ENCODE measurements around the gene FBLN5. TPM values are rescaled to one million over a fixed set of nuclear protein-coding genes. Genes with fewer than 3 reads are reported as not detected.
A peak's percentile ranks its signal among the peaks of the same experiment; 100 is the strongest.

FBLN5 gene
- total RNA-seq, 1 donor from 2014 or later, result 41.5 TPM

GRCh38 chr14:91839749-91840148 is 107.7 kb downstream of the FBLN5 start:
- no peak overlapping the region for H3K4me3 Mint-ChIP-seq
- no peaks in the 10 kb centered on the region for H3K36me3 Mint-ChIP-seq
- peaks cover 2% of the 10 kb centered on the region for H3K4me1 Mint-ChIP-seq
- DNase-seq (ENCODE audit: low spot score in 2 of 2, unreplicated experiment in 2 of 2), result no peak
- peaks cover 58% of the 10 kb centered on the region for H3K27me3 Mint-ChIP-seq (ENCODE audit: low read depth)
- no peak overlapping the region for H3K27ac Mint-ChIP-seq
- no peaks in the 10 kb centered on the region for H3K9me3 Mint-ChIP-seq
- TF ChIP-seq, protein P1, sequence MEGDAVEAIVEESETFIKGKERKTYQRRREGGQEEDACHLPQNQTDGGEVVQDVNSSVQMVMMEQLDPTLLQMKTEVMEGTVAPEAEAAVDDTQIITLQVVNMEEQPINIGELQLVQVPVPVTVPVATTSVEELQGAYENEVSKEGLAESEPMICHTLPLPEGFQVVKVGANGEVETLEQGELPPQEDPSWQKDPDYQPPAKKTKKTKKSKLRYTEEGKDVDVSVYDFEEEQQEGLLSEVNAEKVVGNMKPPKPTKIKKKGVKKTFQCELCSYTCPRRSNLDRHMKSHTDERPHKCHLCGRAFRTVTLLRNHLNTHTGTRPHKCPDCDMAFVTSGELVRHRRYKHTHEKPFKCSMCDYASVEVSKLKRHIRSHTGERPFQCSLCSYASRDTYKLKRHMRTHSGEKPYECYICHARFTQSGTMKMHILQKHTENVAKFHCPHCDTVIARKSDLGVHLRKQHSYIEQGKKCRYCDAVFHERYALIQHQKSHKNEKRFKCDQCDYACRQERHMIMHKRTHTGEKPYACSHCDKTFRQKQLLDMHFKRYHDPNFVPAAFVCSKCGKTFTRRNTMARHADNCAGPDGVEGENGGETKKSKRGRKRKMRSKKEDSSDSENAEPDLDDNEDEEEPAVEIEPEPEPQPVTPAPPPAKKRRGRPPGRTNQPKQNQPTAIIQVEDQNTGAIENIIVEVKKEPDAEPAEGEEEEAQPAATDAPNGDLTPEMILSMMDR (IDR thresholded peaks at IDR 0.05; ENCODE audit: unreplicated experiment), result no peak

GRCh38 chr14:91837076-91837475 is 110.4 kb downstream of the FBLN5 start:
- Mint-ChIP-seq H3K4me3 (peak overlapping the region; percentile 86), H3K27me3 (ENCODE audit: low read depth) (peaks cover 76% of the 10 kb centered on the region), H3K4me1 (peaks cover 2% of the 10 kb centered on the region), H3K36me3 (no peaks in the 10 kb centered on the region), H3K9me3 (no peaks in the 10 kb centered on the region), H3K27ac (peak overlapping the region; percentile 41)
- TF ChIP-seq, protein P1 (IDR thresholded peaks at IDR 0.05; ENCODE audit: unreplicated experiment), result no peak
- no peak for DNase-seq (ENCODE audit: low spot score in 2 of 2, unreplicated experiment in 2 of 2)

GRCh38 chr14:91835920-91836843 is 111.3 kb downstream of the FBLN5 start:
- no peaks in the 10 kb centered on the region for H3K36me3 Mint-ChIP-seq
- H3K4me3 Mint-ChIP-seq, result peak overlapping the region; percentile 86
- TF ChIP-seq, protein P1 (IDR thresholded peaks at IDR 0.05; ENCODE audit: unreplicated experiment), result no peak
- peaks cover 2% of the 10 kb centered on the region for H3K4me1 Mint-ChIP-seq
- DNase-seq (ENCODE audit: low spot score in 2 of 2, unreplicated experiment in 2 of 2), result peak; percentile 81 to 82
- H3K27ac Mint-ChIP-seq, result peak overlapping the region; percentile 59
- H3K9me3 Mint-ChIP-seq, result no peaks in the 10 kb centered on the region
- peaks cover 74% of the 10 kb centered on the region for H3K27me3 Mint-ChIP-seq (ENCODE audit: low read depth)

GRCh38 chr14:91835197-91835919 is 112.1 kb downstream of the FBLN5 start:
- DNase-seq (ENCODE audit: low spot score in 2 of 2, unreplicated experiment in 2 of 2), result no peak
- H3K4me3 Mint-ChIP-seq, result peak overlapping the region; percentile 86
- H3K27me3 Mint-ChIP-seq (ENCODE audit: low read depth), result peaks cover 71% of the 10 kb centered on the region
- H3K9me3 Mint-ChIP-seq, result no peaks in the 10 kb centered on the region
- H3K27ac Mint-ChIP-seq, result no peak overlapping the region
- H3K4me1 Mint-ChIP-seq, result peaks cover 7% of the 10 kb centered on the region
- TF ChIP-seq, protein P1 (IDR thresholded peaks at IDR 0.05; ENCODE audit: unreplicated experiment), result no peak
- H3K36me3 Mint-ChIP-seq, result no peaks in the 10 kb centered on the region

DNA sequence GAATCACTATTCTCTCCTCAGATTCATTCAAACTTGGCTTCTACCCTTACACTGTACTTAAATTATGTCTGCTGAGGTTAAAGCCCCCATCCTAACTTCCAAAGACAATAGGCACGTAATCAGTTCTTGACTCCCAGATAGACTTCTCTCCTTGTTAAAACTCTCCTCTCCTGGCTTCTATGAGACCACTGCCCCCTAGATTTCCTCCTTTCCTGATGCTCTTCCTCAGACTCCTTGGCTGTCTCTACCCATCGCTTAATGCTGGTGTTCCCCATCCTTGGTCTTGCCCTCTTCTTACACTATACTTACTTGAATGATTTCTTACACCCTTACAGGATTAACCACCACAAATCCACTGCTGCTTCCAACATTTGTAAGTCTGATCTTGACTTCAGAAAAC is 112.9 kb downstream of the FBLN5 start:
- Mint-ChIP-seq H3K4me1 (peaks cover 15% of the 10 kb centered on the region), H3K4me3 (no peak overlapping the region), H3K9me3 (no peaks in the 10 kb centered on the region), H3K36me3 (no peaks in the 10 kb centered on the region), H3K27ac (no peak overlapping the region), H3K27me3 (ENCODE audit: low read depth) (peaks cover 70% of the 10 kb centered on the region)
- TF ChIP-seq, protein P1 (IDR thresholded peaks at IDR 0.05; ENCODE audit: unreplicated experiment), result no peak
- DNase-seq (ENCODE audit: low spot score in 2 of 2, unreplicated experiment in 2 of 2), result no peak

Measured in mesothelial cell of epicardium (in vitro differentiated cells).